KMS-11 (cell line): ENCODE data around the gene AMZ1.

ENCODE experiments used
- H2AFZ ChIP-seq: fragments of 200-600 bp; sonication (generic); 2 replicates; pipeline ENCODE4 v1.6.1; 2016; ENCODE audit warnings: antibody characterized with exemption, mixed run types, low read depth
- H3K27ac ChIP-seq: fragments of 200-600 bp; sonication (generic); 2 replicates; pipeline ENCODE4 v1.6.1; 2016; ENCODE audit warnings: mild to moderate bottlenecking, mixed run types
- H3K27me3 ChIP-seq: fragments of 200-600 bp; sonication (generic); 2 replicates; pipeline ENCODE4 v1.6.1; 2017; ENCODE audit warnings: mild to moderate bottlenecking, low read depth, mixed run types, moderate library complexity; ENCODE audit not compliant: insufficient read depth
- H3K36me3 ChIP-seq: fragments of 200-600 bp; sonication (generic); 2 replicates; pipeline ENCODE4 v1.6.1; 2017; ENCODE audit warnings: mild to moderate bottlenecking, mixed run types; ENCODE audit not compliant: insufficient read depth
- H3K4me1 ChIP-seq: fragments of 200-600 bp; sonication (generic); 2 replicates; pipeline ENCODE4 v1.6.1; 2016; ENCODE audit warnings: mild to moderate bottlenecking, low read depth, mixed run types; ENCODE audit not compliant: poor library complexity, severe bottlenecking
- H3K4me2 ChIP-seq: fragments of 200-600 bp; sonication (generic); 2 replicates; pipeline ENCODE4 v1.7.0; 2016; ENCODE audit warnings: mild to moderate bottlenecking, mixed run types
- H3K4me3 ChIP-seq: fragments of 200-600 bp; sonication (generic); IDR thresholded peaks from 2 replicates; pipeline ENCODE4 v1.6.1; 2017; ENCODE audit warnings: low read depth, low read length, mixed read lengths; ENCODE audit not compliant: insufficient read depth
- H3K79me2 ChIP-seq: fragments of 200-600 bp; sonication (generic); 2 replicates; pipeline ENCODE4 v1.6.1; 2016; ENCODE audit warnings: low read depth, mixed run types; ENCODE audit not compliant: insufficient read depth
- H3K9ac ChIP-seq: fragments of 200-600 bp; sonication (generic); 2 replicates; pipeline ENCODE4 v1.6.1; 2016; ENCODE audit warnings: mild to moderate bottlenecking, mixed run types
- H4K20me1 ChIP-seq: fragments of 200-600 bp; sonication (generic); 2 replicates; pipeline ENCODE4 v1.6.1; 2016; ENCODE audit warnings: mild to moderate bottlenecking, mixed run types; ENCODE audit not compliant: insufficient read depth
- TF ChIP-seq, protein P1 (sequence below): fragments of 200-600 bp; sonication (generic); conservative IDR thresholded peaks from 2 replicates; pipeline ENCODE4 v1.6.1; 2017; ENCODE audit warnings: low read depth, mild to moderate bottlenecking, antibody characterized with exemption, low read length, moderate library complexity, mixed read lengths

AMZ1 gene

GRCh38 chr7:2730846-2731770 is 43.1 kb downstream of the AMZ1 start:
- Histone ChIP-seq H3K79me2 (no peaks in the 10 kb centered on the region), H3K36me3 (no peaks in the 10 kb centered on the region), H3K27ac (no peak overlapping the region), H2AFZ (no peak overlapping the region), H3K27me3 (no peaks in the 10 kb centered on the region), H3K4me1 (no peaks in the 10 kb centered on the region), H3K9ac (no peak overlapping the region), H4K20me1 (no peaks in the 10 kb centered on the region), H3K4me2 (no peak overlapping the region), H3K4me3 (no peak overlapping the region)
- TF ChIP-seq, protein P1, sequence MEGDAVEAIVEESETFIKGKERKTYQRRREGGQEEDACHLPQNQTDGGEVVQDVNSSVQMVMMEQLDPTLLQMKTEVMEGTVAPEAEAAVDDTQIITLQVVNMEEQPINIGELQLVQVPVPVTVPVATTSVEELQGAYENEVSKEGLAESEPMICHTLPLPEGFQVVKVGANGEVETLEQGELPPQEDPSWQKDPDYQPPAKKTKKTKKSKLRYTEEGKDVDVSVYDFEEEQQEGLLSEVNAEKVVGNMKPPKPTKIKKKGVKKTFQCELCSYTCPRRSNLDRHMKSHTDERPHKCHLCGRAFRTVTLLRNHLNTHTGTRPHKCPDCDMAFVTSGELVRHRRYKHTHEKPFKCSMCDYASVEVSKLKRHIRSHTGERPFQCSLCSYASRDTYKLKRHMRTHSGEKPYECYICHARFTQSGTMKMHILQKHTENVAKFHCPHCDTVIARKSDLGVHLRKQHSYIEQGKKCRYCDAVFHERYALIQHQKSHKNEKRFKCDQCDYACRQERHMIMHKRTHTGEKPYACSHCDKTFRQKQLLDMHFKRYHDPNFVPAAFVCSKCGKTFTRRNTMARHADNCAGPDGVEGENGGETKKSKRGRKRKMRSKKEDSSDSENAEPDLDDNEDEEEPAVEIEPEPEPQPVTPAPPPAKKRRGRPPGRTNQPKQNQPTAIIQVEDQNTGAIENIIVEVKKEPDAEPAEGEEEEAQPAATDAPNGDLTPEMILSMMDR: no peak

GRCh38 chr7:2732388-2732787 is 44.4 kb downstream of the AMZ1 start:
- TF ChIP-seq, protein P1: no peak
- no peak overlapping the region for H3K4me2 ChIP-seq
- H3K9ac ChIP-seq: no peak overlapping the region
- H4K20me1 ChIP-seq: no peaks in the 10 kb centered on the region
- H3K4me3 ChIP-seq: no peak overlapping the region
- no peaks in the 10 kb centered on the region for H3K79me2 ChIP-seq
- H3K36me3 ChIP-seq: no peaks in the 10 kb centered on the region
- no peak overlapping the region for H3K27ac ChIP-seq
- no peaks in the 10 kb centered on the region for H3K4me1 ChIP-seq
- H3K27me3 ChIP-seq: no peaks in the 10 kb centered on the region
- H2AFZ ChIP-seq: no peak overlapping the region

- Histone ChIP-seq H3K36me3 (no peaks in the 10 kb centered on the region), H3K4me3 (no peak overlapping the region), H3K27ac (no peak overlapping the region), H4K20me1 (no peaks in the 10 kb centered on the region), H3K79me2 (no peaks in the 10 kb centered on the region), H2AFZ (no peak overlapping the region), H3K4me2 (no peak overlapping the region), H3K4me1 (no peaks in the 10 kb centered on the region), H3K27me3 (no peaks in the 10 kb centered on the region), H3K9ac (no peak overlapping the region)
- TF ChIP-seq, protein P1: no peak
Observed at GRCh38 chr7:2732959-2733584, 45.1 kb downstream of the AMZ1 start.

- Histone ChIP-seq H3K9ac (no peak overlapping the region), H3K36me3 (no peaks in the 10 kb centered on the region), H3K4me1 (no peaks in the 10 kb centered on the region), H3K4me2 (no peak overlapping the region), H3K27me3 (no peaks in the 10 kb centered on the region), H2AFZ (no peak overlapping the region), H3K79me2 (no peaks in the 10 kb centered on the region), H4K20me1 (no peaks in the 10 kb centered on the region), H3K27ac (no peak overlapping the region), H3K4me3 (no peak overlapping the region)
- TF ChIP-seq, protein P1: no peak
Observed at GRCh38 chr7:2734084-2734686, 46.2 kb downstream of the AMZ1 start.
